GM12872 (cell line): Measurements from ENCODE around the gene SLC17A9.

Source experiments
- TF ChIP-seq, protein P1 (sequence below): IDR thresholded peaks from 3 replicates; pipeline ENCODE4 v1.5.1; 2011; ENCODE audit warnings: low read depth, mild to moderate bottlenecking, low read length, moderate library complexity; ENCODE audit not compliant: insufficient read depth

Gene SLC17A9

DNA sequence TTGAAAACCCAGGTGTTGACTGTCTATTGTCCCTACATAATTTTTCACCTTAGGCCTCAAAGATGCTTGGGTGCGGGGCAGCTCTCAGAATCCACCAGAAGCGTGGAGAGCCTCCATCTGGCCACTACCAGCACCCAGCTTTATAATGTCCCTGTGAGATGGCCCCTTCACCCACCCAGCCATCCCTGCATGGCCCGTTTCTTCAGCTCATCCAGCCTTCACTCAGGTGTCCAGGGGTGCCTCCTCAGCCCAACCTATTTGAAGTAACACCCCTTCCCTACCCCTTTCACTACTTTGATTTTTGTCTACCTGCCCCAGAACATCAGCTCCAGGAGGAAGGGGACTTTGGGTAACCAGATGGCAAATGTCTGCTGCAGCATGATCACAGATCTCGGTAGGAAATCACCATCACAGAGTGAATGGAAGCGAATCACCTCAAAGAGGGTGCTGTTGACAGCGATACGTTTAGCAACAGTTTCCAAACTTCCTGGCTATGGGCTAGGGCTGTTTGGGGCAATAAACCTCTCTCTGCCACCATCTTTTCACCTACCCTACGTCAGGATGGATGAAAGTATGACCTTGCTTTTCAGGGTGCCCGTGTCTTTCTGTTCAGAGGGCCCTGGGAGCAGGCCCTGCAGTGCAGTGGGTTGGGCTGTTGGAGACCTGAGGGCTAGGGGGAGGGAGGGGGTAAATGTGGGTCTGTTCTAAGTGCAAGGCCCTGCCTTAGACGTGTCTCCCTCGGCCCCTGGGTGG is 1.2 kb upstream of the SLC17A9 start:
- TF ChIP-seq, protein P1, sequence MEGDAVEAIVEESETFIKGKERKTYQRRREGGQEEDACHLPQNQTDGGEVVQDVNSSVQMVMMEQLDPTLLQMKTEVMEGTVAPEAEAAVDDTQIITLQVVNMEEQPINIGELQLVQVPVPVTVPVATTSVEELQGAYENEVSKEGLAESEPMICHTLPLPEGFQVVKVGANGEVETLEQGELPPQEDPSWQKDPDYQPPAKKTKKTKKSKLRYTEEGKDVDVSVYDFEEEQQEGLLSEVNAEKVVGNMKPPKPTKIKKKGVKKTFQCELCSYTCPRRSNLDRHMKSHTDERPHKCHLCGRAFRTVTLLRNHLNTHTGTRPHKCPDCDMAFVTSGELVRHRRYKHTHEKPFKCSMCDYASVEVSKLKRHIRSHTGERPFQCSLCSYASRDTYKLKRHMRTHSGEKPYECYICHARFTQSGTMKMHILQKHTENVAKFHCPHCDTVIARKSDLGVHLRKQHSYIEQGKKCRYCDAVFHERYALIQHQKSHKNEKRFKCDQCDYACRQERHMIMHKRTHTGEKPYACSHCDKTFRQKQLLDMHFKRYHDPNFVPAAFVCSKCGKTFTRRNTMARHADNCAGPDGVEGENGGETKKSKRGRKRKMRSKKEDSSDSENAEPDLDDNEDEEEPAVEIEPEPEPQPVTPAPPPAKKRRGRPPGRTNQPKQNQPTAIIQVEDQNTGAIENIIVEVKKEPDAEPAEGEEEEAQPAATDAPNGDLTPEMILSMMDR, result no peak

DNA sequence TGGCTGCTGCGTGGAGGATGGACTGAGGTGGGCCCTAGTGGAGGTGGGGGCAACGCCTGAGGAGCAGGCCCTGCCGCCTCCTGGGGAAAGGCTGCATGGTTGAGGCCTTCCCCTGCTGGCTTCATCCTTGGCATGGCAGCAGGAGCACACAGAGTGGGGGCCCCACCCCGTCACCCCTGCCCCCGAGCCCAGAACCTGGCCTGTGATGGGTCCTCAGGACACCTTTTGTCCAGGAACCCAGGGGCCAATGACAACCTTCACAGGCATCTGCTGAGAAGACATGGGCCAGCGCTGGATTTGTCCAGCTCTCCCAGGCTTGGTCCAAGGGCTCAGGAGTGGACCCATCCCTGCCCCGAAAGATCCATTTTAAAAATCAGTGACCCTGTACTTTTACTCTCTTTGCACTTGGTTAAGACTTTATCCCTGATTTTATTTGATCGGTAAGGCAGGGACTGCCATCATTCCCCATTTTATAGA is 575 bp upstream of the SLC17A9 start:
- TF ChIP-seq, protein P1, result no peak

DNA sequence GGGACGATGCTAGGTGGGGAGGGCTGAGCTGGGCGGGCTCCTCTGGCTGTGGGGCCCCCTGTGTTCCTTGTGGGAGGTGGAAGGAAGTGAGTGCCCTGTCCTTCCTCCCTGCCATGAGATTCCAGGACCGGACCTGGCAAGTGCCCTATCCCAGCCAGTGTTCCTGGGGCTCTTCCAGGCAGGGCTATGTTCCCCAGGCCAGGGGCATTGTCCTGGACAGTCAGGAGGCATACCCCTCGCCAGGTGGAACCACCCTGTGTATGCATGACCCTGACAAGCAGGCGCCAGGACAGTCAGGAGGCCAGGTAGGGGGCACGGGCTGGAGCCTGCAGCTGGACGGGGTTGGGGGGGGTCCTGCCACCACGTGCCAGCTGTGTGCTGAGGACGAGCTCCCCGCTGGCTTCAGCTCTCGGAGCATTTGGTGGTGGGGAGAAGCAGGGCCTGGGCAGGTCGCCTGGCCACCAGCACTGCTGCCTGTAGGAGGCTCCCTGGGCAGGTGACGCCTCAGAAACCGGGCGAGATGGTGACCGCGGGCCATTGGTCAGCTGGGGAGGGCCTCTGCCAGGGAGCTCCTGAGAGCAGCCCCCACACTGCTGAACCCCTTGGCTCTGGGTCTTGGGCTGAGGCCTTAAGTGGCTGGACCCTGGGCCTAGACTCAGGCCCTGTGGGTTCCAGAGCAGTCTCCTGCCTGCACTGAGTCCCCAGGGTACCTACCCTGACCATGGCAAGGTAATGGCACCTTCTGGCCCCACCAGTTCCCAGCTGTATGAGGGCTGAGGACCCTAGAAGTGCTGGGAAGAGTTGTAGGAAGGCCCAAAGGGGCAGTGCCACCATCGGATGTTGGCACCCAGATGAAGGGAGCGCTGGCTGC is 694 bp downstream of the SLC17A9 start:
- TF ChIP-seq, protein P1, result no peak

- TF ChIP-seq, protein P1, result no peak
Observed at GRCh38 chr20:62953839-62954703, 1.6 kb downstream of the SLC17A9 start.

- TF ChIP-seq, protein P1, result no peak
Observed at GRCh38 chr20:62955519-62956386, 3.2 kb downstream of the SLC17A9 start.

DNA sequence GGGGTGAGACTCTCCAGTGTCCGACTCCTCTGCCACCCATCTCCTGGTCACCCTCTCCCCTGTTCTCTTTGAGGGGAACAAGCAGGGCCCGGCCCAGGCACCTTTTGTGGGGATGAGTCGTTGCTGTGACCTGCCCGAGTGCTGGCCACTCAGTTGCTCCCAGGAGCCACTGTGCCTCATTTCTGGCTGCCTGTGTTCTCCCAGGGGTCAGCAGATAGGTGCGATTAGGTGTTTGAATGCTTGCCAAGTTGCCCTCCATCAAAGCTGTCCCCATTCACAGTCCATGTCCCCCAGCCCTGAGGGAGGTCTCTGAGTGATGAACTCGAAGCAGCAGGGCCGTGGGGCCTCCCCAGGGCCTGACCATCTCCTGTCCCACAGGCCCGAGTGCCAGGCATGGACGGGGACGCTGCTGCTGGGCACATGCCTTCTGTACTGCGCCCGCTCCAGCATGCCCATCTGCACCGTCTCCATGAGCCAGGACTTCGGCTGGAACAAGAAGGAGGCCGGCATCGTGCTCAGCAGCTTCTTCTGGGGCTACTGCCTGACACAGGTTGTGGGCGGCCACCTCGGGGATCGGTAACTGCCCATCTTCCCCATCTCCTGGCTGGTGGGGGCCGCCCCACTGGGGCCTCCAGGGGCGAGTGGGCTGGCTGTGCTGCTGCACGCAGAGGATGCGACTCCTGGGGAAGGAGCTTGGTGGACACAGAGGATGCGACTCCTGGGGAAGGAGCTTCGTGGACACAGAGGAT is 4.1 kb downstream of the SLC17A9 start:
- TF ChIP-seq, protein P1, result no peak
